CD1c-positive myeloid dendritic cell (primary cell): ENCODE results near the gene GADD45G.

Experiments
- DNase-seq: peaks from one replicate; pipeline ENCODE4 v3.0.0-alpha.2; 2016; ENCODE audit errors: extremely low spot score

The GADD45G gene

GRCh38 chr9:89630508-89630907 lies 25.7 kb downstream of the GADD45G start:
- DNase-seq: no peak

- no peak for DNase-seq
These were observed 26.6 kb downstream of the GADD45G start for GRCh38 chr9:89631384-89631783.

DNA sequence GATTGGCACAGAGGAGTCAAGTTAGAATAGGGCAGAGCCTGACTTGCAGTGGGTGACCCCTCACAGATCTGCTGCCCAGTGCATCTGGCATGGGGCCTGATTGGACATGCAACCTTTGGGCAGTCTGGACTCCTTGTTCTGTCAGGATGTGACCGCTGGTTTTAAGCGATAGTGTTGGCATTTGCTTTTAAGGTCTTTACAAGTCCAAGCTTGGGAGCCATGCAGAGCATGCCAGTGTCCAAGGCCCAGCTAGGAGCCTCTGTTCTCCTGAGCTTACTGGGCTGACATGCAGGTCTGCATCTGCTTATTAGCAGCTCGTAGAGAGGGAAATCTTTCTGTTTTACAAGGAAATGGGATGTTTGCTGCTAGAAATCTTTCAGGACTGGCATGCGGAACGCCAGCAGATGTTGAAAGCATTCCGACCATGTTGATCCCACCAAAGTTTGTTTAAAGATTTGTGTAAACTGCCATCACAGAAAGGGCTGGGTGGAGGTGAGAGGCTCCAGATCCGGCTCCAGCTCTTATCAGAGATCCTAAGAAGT lies 27.5 kb downstream of the GADD45G start:
- no peak for DNase-seq

- DNase-seq: no peak
These were observed 27.9 kb downstream of the GADD45G start for GRCh38 chr9:89632736-89633135.

DNA sequence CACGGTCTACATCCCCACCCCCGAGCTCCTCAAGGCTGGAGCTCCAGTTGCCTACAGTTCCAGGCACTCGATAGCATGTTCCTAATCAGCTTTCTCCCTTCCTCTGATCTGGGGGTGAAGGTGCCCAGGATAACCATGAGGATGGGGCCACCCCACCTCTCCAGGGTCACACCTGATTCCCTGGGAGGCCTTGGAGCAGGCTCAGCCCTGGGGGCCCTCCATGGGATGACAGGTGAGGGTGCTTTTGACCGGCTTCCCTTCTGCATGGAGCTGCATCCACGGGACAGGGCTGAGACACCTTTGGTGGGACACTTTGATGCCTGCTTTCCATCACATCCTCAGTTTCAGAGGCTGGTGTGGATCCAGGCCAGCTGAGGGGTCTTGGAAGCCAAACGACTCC lies 28.6 kb downstream of the GADD45G start:
- DNase-seq: no peak

- no peak for DNase-seq
These were observed 29.1 kb downstream of the GADD45G start for GRCh38 chr9:89633920-89634319.

DNA sequence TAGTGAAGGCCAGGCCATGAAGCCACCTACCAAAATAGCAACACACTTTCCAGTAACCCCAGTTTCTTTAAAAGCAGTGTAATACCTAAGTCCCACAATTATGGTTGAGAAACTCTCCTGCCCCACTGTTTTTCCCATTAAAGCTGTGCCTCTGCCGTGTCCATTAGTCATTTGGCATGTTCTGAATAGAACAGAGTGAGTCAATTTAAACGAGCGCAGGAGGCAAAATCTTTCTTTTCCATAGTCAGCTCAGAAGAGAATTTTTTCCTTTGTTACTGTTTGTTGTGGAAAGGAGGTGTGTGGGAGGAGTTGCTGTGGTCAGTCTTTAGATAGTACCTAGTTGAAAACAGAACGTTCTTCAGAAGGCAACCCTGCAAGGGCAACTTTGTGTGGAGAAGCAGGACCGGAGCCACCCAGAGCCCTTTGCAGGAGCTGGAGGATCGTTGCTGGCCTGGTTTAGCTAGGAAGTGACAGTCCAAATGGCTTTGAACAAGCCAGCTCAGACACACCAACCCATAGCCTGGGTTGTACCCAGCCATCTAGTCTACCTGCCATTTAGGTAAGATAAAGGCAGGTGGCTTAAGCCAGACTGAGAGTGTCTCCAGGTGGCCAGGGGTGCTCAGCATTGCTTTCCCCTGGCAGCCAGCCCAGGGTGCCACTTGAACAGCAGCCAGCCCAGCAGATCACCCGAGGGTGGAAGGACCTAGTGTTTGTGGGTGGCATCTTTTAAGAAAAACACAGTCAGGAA lies 30.4 kb downstream of the GADD45G start:
- no peak for DNase-seq

DNA sequence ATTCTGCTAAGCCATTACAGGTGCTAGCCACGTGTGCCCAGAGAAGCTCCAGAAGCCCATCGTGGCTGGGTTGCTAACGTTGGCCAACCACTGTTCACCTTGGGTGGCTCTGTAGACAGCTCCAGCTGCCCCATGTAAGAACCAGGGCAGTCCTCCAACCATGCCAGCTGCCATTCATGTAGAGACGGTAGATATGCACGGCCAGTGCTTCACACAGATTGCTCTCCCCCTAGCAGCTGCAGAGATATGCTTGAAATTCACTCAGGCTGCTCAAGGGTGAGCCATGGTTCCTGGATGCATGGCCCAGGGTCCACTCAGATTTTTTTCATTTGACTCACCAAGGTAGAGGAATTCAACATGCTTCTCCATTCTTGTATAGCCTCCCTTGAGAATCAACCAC lies 31.0 kb downstream of the GADD45G start:
- no peak for DNase-seq

DNA sequence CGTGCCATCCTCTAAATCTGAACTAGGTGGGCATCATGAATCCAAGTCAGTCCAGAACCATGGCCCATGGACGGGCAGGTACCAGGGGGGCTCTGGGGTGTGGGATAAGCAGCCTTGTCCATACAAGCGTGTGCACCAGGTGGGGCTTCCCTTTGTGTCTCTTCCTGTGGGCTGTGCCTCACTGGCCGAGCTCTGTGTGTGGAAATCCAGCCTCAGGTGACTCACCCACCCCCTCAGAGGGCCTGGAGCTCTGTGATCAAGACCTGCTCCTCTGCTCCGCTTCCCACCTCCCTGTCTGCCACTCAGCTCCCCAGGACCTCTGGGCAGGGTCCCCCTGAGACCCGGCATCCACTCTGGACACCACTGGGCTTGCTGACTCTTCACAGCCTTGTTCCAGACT lies 33.0 kb downstream of the GADD45G start:
- DNase-seq: no peak

GRCh38 chr9:89638359-89638758 lies 33.5 kb downstream of the GADD45G start:
- DNase-seq: no peak

- no peak for DNase-seq
These were observed 34.1 kb downstream of the GADD45G start for GRCh38 chr9:89638893-89639292.

GRCh38 chr9:89639367-89639795 lies 34.6 kb downstream of the GADD45G start:
- DNase-seq: no peak

DNA sequence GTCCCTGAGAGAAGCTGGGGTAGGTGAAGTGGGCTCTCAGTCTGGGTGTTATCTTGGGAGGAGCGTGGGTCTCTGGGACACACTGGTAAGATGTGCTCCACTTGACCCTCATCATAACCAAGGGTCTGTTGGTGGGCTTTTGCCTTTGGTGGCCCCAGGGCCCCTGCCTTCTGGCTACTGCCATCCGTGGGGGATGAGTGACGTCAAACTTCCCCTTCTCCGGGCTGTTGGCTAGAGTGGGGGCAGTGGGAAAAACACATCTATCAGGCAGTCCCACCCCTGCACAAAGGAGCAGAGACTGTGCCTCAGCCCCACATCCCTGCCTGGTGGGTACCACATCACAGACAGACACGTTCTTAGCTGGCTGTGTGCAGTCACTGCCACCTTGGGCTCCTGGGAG lies 35.1 kb downstream of the GADD45G start:
- no peak for DNase-seq

- peak; percentile 90 for DNase-seq
These were observed 35.5 kb downstream of the GADD45G start for GRCh38 chr9:89640361-89640760.

GRCh38 chr9:89640801-89641200 lies 36.0 kb downstream of the GADD45G start:
- DNase-seq: no peak

GRCh38 chr9:89641980-89642379 lies 37.2 kb downstream of the GADD45G start:
- no peak for DNase-seq

DNA sequence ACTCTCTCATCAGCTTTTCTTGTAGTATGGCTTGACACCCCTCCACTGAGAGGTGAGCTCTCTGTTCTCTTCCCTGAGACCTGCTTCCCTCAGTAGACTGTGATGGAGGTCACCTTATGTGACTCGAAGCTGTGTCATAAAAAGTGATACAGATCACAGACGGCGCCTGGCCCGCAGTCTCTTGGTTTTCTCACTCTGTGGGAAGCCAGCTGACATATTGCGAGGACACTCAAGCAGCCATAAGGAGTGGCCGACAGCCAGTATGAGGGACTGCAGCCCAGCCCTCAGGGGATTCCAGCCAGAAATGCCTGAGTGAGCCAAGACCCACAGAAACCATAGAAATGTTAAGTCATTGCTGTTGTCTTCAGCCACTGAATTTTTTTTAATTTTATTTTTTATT lies 38.0 kb downstream of the GADD45G start:
- DNase-seq: no peak

GRCh38 chr9:89646189-89646939 lies 41.6 kb downstream of the GADD45G start:
- DNase-seq: no peak

- DNase-seq: no peak
These were observed 42.7 kb downstream of the GADD45G start for GRCh38 chr9:89647366-89648128.

DNA sequence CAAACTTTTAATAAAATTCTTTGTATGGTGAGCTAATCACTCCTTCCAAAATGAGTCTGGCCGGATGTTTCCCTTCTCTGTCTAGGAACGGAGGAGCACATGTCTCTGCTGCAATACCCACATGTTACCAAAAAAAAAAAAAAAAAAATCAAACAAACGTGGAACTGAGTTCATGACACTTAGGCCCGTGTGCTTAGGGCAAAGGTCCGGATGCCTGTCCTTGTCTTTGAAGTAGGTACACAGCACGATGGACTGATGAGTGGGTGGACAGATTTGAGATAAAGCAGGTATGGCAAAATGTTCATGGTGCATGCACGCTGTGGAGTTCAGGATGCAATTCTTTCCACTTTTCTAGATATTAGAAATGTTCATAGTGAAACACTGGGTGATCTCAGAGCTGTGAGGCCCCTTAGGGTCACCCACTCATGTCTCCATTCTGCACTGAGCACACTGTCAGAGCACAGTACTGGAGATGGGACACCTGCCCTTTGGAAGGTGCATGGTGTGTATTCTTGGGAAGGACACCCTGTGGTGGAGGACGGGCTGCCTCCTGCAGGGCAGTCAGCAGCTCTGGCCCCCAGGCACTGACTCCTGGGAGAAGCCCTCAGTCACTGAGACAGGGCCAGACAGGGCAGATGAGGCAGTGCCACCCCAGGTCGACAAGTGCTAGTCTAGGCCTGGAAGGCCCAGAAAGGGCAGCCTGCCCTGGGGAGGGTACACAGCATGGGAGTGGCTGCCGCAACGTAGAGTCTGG lies 43.6 kb downstream of the GADD45G start:
- DNase-seq: no peak

- DNase-seq: peak; percentile 71
These were observed 44.4 kb downstream of the GADD45G start for GRCh38 chr9:89649039-89649691.
